KMS-11 (cell line): Measurements from ENCODE around the gene HACD3.

Experiments used
- H2AFZ ChIP-seq: fragments of 200-600 bp; sonication (generic); 2 replicates; pipeline ENCODE4 v1.6.1; 2016; ENCODE audit warnings: antibody characterized with exemption, mixed run types, low read depth
- H3K27ac ChIP-seq: fragments of 200-600 bp; sonication (generic); 2 replicates; pipeline ENCODE4 v1.6.1; 2016; ENCODE audit warnings: mild to moderate bottlenecking, mixed run types
- H3K27me3 ChIP-seq: fragments of 200-600 bp; sonication (generic); 2 replicates; pipeline ENCODE4 v1.6.1; 2017; ENCODE audit warnings: mild to moderate bottlenecking, low read depth, mixed run types, moderate library complexity; ENCODE audit not compliant: insufficient read depth
- H3K36me3 ChIP-seq: fragments of 200-600 bp; sonication (generic); 2 replicates; pipeline ENCODE4 v1.6.1; 2017; ENCODE audit warnings: mild to moderate bottlenecking, mixed run types; ENCODE audit not compliant: insufficient read depth
- H3K4me1 ChIP-seq: fragments of 200-600 bp; sonication (generic); 2 replicates; pipeline ENCODE4 v1.6.1; 2016; ENCODE audit warnings: mild to moderate bottlenecking, low read depth, mixed run types; ENCODE audit not compliant: poor library complexity, severe bottlenecking
- H3K4me2 ChIP-seq: fragments of 200-600 bp; sonication (generic); 2 replicates; pipeline ENCODE4 v1.7.0; 2016; ENCODE audit warnings: mild to moderate bottlenecking, mixed run types
- H3K4me3 ChIP-seq: fragments of 200-600 bp; sonication (generic); IDR thresholded peaks from 2 replicates; pipeline ENCODE4 v1.6.1; 2017; ENCODE audit warnings: low read depth, low read length, mixed read lengths; ENCODE audit not compliant: insufficient read depth
- H3K79me2 ChIP-seq: fragments of 200-600 bp; sonication (generic); 2 replicates; pipeline ENCODE4 v1.6.1; 2016; ENCODE audit warnings: low read depth, mixed run types; ENCODE audit not compliant: insufficient read depth
- H3K9ac ChIP-seq: fragments of 200-600 bp; sonication (generic); 2 replicates; pipeline ENCODE4 v1.6.1; 2016; ENCODE audit warnings: mild to moderate bottlenecking, mixed run types
- H4K20me1 ChIP-seq: fragments of 200-600 bp; sonication (generic); 2 replicates; pipeline ENCODE4 v1.6.1; 2016; ENCODE audit warnings: mild to moderate bottlenecking, mixed run types; ENCODE audit not compliant: insufficient read depth
- TF ChIP-seq, protein P1 (sequence below): fragments of 200-600 bp; sonication (generic); conservative IDR thresholded peaks from 2 replicates; pipeline ENCODE4 v1.6.1; 2017; ENCODE audit warnings: low read depth, mild to moderate bottlenecking, antibody characterized with exemption, low read length, moderate library complexity, mixed read lengths

HACD3 gene

DNA sequence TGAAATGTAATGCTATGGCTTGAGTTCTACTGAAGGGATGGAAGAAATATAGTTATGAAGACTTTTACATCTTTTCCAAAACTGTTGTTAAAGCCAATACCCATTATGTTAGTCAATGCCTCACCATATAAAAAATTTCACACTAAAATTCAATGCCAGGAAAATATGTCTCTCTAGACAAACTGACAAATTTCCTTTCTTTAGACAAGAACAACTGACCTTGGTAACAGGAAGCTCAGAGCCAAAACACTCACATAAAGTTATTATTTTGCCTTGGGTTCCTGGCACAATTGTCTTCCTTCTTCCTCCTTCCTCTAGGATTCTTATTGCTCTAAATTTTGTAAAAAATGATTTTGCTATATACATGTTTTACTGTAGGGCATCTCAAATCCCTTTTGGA lies 54.0 kb downstream of the HACD3 start:
- H3K4me3 ChIP-seq, result no peak overlapping the region
- H3K79me2 ChIP-seq, result no peaks in the 10 kb centered on the region
- TF ChIP-seq, protein P1, sequence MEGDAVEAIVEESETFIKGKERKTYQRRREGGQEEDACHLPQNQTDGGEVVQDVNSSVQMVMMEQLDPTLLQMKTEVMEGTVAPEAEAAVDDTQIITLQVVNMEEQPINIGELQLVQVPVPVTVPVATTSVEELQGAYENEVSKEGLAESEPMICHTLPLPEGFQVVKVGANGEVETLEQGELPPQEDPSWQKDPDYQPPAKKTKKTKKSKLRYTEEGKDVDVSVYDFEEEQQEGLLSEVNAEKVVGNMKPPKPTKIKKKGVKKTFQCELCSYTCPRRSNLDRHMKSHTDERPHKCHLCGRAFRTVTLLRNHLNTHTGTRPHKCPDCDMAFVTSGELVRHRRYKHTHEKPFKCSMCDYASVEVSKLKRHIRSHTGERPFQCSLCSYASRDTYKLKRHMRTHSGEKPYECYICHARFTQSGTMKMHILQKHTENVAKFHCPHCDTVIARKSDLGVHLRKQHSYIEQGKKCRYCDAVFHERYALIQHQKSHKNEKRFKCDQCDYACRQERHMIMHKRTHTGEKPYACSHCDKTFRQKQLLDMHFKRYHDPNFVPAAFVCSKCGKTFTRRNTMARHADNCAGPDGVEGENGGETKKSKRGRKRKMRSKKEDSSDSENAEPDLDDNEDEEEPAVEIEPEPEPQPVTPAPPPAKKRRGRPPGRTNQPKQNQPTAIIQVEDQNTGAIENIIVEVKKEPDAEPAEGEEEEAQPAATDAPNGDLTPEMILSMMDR, result no peak
- peaks cover 27% of the 10 kb centered on the region for H3K4me1 ChIP-seq
- no peak overlapping the region for H2AFZ ChIP-seq
- H3K27me3 ChIP-seq, result no peaks in the 10 kb centered on the region
- no peaks in the 10 kb centered on the region for H4K20me1 ChIP-seq
- no peak overlapping the region for H3K9ac ChIP-seq
- 0 out of 2 replicates have a peak, but pooled peaks cover 3% of the 10 kb centered on the region for H3K36me3 ChIP-seq
- H3K4me2 ChIP-seq, result peak overlapping the region; percentile 76
- H3K27ac ChIP-seq, result peak overlapping the region; percentile 42

DNA sequence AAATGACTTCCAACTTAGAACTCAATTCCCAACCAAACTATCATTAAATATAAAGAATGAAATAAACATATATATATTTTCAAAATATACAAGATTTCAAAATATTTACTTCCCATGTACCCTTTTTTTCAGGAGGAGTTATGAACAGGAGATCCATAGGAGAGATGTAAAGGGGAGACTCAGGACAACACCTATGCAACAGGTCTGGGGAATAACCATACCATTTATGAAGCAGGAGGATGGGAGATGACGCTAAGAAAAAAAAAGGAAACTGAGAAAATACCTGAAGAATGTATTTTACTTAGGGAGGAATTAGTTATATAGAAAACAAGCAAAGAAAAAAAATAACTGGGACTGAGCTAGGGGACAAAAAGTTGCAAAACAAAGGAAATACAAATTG lies 56.8 kb downstream of the HACD3 start:
- H3K4me2 ChIP-seq, result no peak overlapping the region
- TF ChIP-seq, protein P1, result no peak
- no peak overlapping the region for H2AFZ ChIP-seq
- H3K4me1 ChIP-seq, result peaks cover 27% of the 10 kb centered on the region
- H3K27ac ChIP-seq, result no peak overlapping the region
- no peaks in the 10 kb centered on the region for H3K79me2 ChIP-seq
- no peaks in the 10 kb centered on the region for H3K27me3 ChIP-seq
- no peak overlapping the region for H3K9ac ChIP-seq
- no peaks in the 10 kb centered on the region for H4K20me1 ChIP-seq
- H3K36me3 ChIP-seq, result peaks cover 3% of the 10 kb centered on the region; the same call in 1 of the 2 replicates
- no peak overlapping the region for H3K4me3 ChIP-seq

DNA sequence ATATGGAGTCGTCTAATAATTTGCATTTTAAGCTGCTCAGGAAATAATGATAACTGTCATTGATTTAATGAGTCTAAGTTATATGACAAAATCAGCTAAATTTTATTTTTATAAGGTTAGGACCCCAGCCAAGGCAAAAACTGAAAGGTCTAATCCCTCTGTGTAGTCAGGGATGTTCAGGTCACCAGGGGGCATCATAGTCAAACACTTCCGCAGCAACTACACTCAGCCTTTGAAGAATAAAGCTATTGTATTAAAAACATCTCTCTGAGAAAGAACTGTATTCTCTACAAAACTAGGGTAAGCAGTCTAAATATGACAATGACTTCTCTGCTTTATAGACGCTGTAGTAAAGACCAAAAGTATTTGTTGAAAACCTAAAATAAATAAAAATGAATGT lies 65.7 kb downstream of the HACD3 start:
- Histone ChIP-seq H2AFZ (no peak overlapping the region), H3K9ac (no peak overlapping the region), H3K27me3 (no peaks in the 10 kb centered on the region), H3K27ac (no peak overlapping the region), H3K4me1 (peaks cover 17% of the 10 kb centered on the region), H3K36me3 (no peaks in the 10 kb centered on the region; the same call in 1 of the 2 replicates), H3K4me2 (no peak overlapping the region), H3K79me2 (no peaks in the 10 kb centered on the region), H3K4me3 (no peak overlapping the region), H4K20me1 (0 out of 2 replicates have a peak, but pooled peaks cover 2% of the 10 kb centered on the region)
- TF ChIP-seq, protein P1, result peak; percentile 54

DNA sequence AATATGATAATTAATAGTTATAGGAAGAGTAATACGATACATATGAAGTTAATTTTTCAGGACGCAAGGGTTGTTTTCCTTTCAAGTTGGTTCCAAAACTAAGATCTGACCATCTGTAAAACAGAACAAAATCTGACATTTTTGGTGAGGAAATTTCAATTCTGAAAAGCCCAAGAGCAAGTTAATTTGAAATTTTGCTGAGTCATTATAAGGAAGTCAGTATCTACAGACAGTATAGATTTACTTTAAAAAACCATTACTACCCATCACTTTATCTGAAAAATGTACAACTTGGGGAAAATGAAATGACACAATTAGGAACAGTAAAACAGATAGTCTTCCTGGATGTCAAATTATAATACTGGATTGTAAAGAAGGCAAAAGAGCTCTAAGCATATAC lies 68.2 kb downstream of the HACD3 start:
- Histone ChIP-seq H3K9ac (no peak overlapping the region), H3K36me3 (no peaks in the 10 kb centered on the region), H4K20me1 (peaks cover 2% of the 10 kb centered on the region; the same call in 1 of the 2 replicates), H3K4me3 (no peak overlapping the region), H3K79me2 (no peaks in the 10 kb centered on the region), H3K27ac (0 out of 2 replicates have a peak overlapping the region, but pooled peaks have one; percentile 12), H2AFZ (no peak overlapping the region), H3K27me3 (no peaks in the 10 kb centered on the region), H3K4me2 (no peak overlapping the region), H3K4me1 (peaks cover 17% of the 10 kb centered on the region)
- TF ChIP-seq, protein P1, result no peak
